Kidney (tissue), 14 donors: Measurements from ENCODE around the gene SIM1. TPM values are rescaled to one million over a fixed set of nuclear protein-coding genes. Genes with fewer than 3 reads are reported as not detected.

Source experiments
- DNase-seq, 5 donors: peaks; one replicate each; pipeline ENCODE4 v3.0.0-alpha.2; 2013 to 2020
- FAIRE-seq: peaks from 2 replicates; lab custom pipeline; 2012; peaks lifted over from hg19 to GRCh38; lab: Jason Lieb, UNC
- H3K27ac ChIP-seq, 2 donors: one replicate each; pipeline ENCODE4 v1.7.0; 2013; ENCODE audit warnings: low read depth in 2 of 2, low read length in 2 of 2, inconsistent platforms in 1 of 2
- H3K27me3 ChIP-seq: one replicate; pipeline ENCODE4 v1.7.1; 2013; ENCODE audit warnings: low read length, inconsistent platforms; ENCODE audit not compliant: control insufficient read depth, insufficient read depth
- H3K36me3 ChIP-seq, 3 donors: one replicate each; pipeline versions ENCODE4 v1.7.0 to v1.7.1; 2013; ENCODE audit warnings: low read length in 3 of 3, control low read depth in 1 of 3, inconsistent platforms in 1 of 3; ENCODE audit not compliant: insufficient read depth in 3 of 3, control insufficient read depth in 2 of 3
- H3K4me1 ChIP-seq, 3 donors: one replicate each; pipeline versions ENCODE4 v1.7.0 to v1.7.1; 2013; ENCODE audit warnings: low read length in 3 of 3, inconsistent platforms in 1 of 3, low read depth in 1 of 3; ENCODE audit not compliant: control insufficient read depth in 2 of 3, insufficient read depth in 2 of 3
- H3K4me3 ChIP-seq, 3 donors: one replicate each; pipeline versions ENCODE4 v1.7.0 to v1.8.1; 2013; ENCODE audit warnings: low read length in 3 of 3, control low read depth in 1 of 3, inconsistent platforms in 1 of 3
- H3K9ac ChIP-seq, 3 donors: one replicate each; pipeline versions ENCODE4 v1.7.0 to v1.7.1; 2013; ENCODE audit warnings: low read length in 3 of 3, control low read depth in 1 of 3, inconsistent platforms in 1 of 3
- H3K9me3 ChIP-seq, 3 donors: one replicate each; pipeline versions ENCODE4 v1.7.0 to v1.7.1; 2013; ENCODE audit warnings: low read length in 3 of 3, control low read depth in 1 of 3, inconsistent platforms in 1 of 3; ENCODE audit not compliant: control insufficient read depth in 2 of 3, insufficient read depth in 1 of 3
- CTCF ChIP-seq: IDR thresholded peaks from 3 replicates; pipeline ENCODE4 v1.5.1; 2012; ENCODE audit warnings: mild to moderate bottlenecking, moderate library complexity, borderline replicate concordance; ENCODE audit not compliant: insufficient read depth; ENCODE audit errors: extremely low read depth
- intact Hi-C: fragments of 100-400 bp; cut with DNase I; formaldehyde crosslinking; loops from one replicate; pipeline ENCODE4 v1.11.1; 2022
- polyA plus RNA-seq: library from polyadenylated mRNA; stranded (reverse); fragments of 350-450 nt; fragmentation: Illumina TruSeq; extraction: RNeasy Lipid Tissue Mini Kit (QIAGEN cat#74804); gene quantifications from one replicate; pipeline ENCODE4 v1.2.3, GENCODE V29; 2014; ENCODE audit warnings: low read depth, low replicate concordance; ENCODE audit not compliant: insufficient read depth
- total RNA-seq: library from RNA; stranded (reverse); fragmentation: NEBNext Ultra II Directional; extraction: Animal tissue kit (Norgen Biotek cat#: 25700); gene quantifications from one replicate; pipeline ENCODE4 v1.2.1, GENCODE V29; 2021
- donor health status: control.
- donor health status: control.
- donor health status: control.
- donor health status: control.
- donor health status: control.
- donor health status: DM: yes; HTN: yes; CAD: no.
- donor health status: Normal renal cell carcinoma (clear cell type).

The SIM1 gene
- total and polyA plus RNA-seq, 2 donors from 2014 or later: 4.4 to 31.8 TPM

- no peak for DNase-seq
- intact Hi-C loops: no loop called here
- Histone ChIP-seq H3K4me1 (no peaks in the 10 kb centered on the region), H3K9me3 (no peaks in the 10 kb centered on the region), H3K27ac (no peak overlapping the region), H3K9ac (no peak overlapping the region), H3K36me3 (no peaks in the 10 kb centered on the region), H3K4me3 (no peak overlapping the region), H3K27me3 (no peaks in the 10 kb centered on the region)
- TF ChIP-seq CTCF: no peak
- no peak for FAIRE-seq
Measured at GRCh38 chr6:100346203-100346602, 118.5 kb downstream of the SIM1 start.

DNA sequence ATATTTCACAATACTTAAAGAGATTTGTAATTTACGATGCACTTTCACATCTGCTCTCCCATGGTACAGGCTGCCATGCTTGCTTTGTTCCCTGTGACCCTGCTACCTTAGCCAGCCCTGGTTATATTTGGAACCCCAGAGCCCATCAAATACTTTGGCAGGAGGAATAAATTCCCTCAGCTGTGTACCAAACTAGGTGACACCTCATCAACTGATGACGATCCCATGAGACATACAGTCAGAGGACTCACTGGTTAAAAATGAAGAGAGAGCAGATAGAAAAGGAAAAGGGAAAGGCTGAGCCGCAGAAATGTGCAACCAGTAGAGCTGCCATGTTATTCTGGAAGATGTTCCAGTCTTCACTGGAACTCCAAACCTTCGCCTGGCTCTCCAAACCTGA lies 120.0 kb downstream of the SIM1 start:
- Histone ChIP-seq H3K9me3 (no peaks in the 10 kb centered on the region), H3K4me1 (no peaks in the 10 kb centered on the region), H3K36me3 (no peaks in the 10 kb centered on the region), H3K27me3 (no peaks in the 10 kb centered on the region), H3K27ac (no peak overlapping the region), H3K9ac (no peak overlapping the region), H3K4me3 (no peak overlapping the region)
- intact Hi-C loops: no loop called here
- no peak for DNase-seq
- TF ChIP-seq CTCF: no peak
- FAIRE-seq: no peak

- no peak overlapping the region for H3K4me3 ChIP-seq
- H3K9me3 ChIP-seq: no peaks in the 10 kb centered on the region
- H3K36me3 ChIP-seq: no peaks in the 10 kb centered on the region
- no peak overlapping the region for H3K9ac ChIP-seq
- no peaks in the 10 kb centered on the region for H3K27me3 ChIP-seq
- no peaks in the 10 kb centered on the region for H3K4me1 ChIP-seq
- FAIRE-seq: no peak
- intact Hi-C loops: no loop called here
- H3K27ac ChIP-seq: no peak overlapping the region
- no peak for TF ChIP-seq CTCF
- no peak for DNase-seq
Measured at GRCh38 chr6:100344321-100344720, 120.4 kb downstream of the SIM1 start.
